Measurements from ENCODE around the gene B3GAT3. TPM values are rescaled to one million over a fixed set of nuclear protein-coding genes. Genes with fewer than 3 reads are reported as not detected.
"Not testable (repeated sequence)": the region's sequence is repeated elsewhere in the genome, so short reads cannot be mapped to it uniquely, and the experiment has no call there.

The B3GAT3 gene
- total RNA-seq, 1 experiment from 2014 or later: 23.3 TPM

DNA sequence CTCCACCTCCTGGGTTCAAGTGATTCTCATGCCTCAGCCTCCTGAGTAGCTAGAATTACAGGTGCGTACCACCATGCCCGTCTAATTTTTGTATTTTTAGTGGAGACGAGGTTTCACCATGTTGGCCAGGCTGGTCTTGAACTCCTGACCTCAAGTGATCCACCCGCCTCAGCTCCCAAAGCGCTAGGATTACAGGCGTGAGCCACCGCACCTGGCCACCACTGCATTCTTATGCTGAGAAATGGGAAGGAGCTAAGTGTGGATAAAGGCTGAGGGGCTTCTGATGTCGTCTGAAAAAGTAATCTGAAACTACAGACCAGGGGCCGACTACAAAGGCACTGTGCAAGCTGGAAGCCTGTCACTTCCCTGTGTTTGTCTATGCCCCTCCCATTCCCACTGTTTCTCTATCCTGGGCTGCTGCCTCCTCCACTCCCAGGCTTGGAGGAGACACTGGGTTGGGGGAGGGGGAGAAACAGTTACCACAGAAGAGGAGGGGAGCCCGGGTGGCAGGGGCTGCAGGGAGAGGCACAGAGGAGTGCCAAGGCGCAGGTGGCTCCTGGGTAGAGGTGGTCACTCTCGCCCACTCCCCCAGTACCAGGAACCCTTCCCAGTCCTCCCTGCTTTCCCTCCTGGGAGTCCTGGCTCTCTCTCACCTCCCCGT, 17.2 kb downstream of the B3GAT3 start:
- DNase-seq (ENCODE audit: low read depth): no peak

DNA sequence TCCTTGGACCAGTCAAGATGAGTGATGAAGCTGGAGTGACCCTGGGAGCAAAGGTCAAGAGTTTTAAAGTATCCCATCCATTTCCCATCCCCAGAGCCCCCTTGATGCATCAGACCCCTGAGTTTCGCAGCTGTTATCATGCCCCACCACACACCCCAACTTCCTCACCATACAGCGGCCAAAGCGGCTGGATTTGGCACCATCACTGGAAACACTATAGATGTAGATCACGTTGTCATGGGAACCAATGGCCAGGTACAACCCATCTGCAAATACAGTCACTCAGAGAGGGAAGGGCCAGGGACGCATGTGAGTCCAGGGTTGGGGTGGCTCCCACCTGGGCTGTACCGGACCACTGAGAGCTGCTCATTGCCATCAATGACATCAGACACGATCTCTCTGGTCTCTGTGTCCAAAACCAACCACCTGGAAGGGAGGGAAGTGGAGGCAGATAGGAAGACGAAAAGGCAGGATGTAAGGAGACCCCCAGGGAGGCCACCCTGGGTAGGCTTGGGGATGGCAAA, 17.9 kb downstream of the B3GAT3 start:
- DNase-seq (ENCODE audit: low read depth): no peak

DNA sequence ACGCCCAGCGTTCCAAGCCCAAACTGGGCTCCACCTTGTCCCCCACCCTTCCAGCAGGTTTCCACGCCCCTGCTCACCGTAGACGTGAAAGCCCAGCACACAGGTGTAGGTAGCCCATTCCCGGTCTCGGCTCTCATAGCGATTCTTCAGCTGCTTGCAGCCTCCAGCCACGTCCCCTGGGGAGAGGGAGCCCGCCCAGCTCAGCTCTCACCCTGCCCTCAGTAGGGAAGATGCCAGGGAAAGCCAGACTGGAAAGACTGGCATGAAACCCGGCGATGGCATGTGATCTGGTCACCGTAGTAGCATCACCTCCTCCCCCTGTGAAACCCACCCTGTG, 18.7 kb downstream of the B3GAT3 start:
- DNase-seq (ENCODE audit: low read depth): no peak

DNA sequence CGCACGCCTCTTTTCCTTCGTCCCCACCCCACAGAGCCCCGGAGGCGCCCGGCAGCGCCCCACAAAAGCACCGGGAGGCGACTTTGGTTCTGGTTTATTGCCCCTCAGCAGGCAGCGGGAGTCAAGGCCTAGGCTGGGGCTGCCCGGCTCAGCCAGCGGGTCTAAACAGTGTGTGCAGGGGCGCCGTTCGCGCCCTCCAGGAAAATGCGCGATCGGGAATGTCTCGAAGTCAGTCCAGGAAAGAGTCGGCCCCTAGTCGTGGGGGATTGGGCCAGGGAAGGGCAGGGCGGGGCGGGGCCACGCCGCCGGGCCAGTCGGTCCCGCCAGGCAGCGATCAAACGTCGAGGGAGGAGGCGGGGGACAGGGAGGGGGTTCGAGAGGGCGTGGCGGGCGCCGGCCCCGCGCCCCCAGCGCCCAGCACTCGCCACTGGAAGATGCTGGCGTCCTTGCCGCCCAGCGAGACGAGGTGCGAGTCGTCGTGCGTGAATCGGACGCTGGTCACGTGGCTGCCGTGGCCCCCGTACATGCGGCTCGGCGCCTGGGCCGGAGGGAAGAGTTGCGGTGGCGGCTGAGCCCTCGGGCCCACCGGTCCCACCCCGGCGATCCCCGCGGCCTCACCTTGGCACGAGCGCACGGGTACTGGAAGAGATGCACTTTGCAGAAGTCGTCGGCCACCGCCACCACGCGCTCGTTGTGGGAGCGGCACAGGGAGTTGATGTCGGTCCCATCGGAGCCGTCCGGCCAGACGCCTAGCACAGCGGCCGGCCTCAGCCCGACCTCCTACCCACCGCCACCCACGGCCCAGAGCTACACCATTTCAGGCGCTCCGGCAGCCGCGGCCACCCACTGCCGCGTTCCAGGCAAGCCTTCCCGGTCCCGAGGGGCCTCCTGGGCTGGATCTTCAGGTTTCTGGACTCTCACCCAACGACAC, 19.4 kb downstream of the B3GAT3 start:
- DNase-seq (ENCODE audit: low read depth): peak; percentile 80

DNA sequence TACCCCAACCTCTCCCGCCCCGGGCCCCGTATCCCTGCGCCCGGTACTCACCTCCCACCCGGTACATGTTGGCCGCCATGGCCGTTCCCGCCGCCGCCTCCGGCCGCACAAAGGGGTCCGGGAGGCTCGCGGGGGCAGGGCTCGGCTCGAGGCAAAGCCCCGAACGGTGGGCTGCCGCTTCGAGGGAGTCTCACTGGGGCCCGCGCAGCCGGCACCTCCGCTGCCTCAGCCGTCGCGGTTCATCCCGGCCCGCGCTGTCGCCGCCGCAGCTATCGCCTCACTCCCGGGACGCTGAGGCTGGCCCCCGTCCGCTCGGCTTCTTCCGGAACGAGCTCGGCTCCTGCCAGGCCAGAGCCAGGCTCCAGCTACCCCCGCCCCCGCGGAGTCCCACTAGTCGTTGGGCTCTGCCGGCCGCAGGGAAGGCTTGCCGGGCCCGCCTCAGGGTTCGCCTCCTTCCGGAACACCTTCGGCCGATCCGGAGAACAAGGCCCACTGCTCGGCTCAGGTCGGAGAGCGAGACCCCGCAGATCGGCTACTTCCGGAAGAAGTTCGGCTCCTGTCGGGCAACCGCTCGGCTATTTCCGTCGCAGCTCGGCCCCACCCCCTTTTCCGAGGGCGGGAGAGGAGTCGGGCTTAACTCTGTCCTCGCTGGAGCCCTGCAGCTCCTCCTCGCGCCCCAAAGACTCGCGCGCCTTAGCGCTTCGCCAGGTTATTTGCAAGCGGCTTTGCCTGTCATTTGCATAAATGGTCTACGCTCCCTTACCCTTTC, 20.2 kb downstream of the B3GAT3 start, which contains the start of gene MTA2:
Gene MTA2, minus strand, starts transcription at position 494 of the 769 bp plus-strand sequence. Its CDS starts 415 bp downstream, at position 79.
- DNase-seq (ENCODE audit: low read depth): peak; percentile 96

DNA sequence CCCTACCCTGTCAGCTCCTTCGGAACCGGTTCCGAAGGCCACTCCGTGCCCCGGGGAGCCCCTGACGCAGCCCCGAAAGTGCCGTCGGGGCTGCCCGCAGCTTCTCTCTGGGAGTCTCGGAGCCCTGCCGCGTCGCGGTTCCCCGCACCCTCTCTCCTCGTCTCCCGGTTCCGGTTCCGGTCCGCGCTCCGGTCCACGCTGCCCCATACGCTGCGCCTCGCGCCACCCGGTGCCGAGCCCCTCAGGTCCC, 20.7 kb downstream of the B3GAT3 start:
- peak; percentile 40 for DNase-seq (ENCODE audit: low read depth)

DNA sequence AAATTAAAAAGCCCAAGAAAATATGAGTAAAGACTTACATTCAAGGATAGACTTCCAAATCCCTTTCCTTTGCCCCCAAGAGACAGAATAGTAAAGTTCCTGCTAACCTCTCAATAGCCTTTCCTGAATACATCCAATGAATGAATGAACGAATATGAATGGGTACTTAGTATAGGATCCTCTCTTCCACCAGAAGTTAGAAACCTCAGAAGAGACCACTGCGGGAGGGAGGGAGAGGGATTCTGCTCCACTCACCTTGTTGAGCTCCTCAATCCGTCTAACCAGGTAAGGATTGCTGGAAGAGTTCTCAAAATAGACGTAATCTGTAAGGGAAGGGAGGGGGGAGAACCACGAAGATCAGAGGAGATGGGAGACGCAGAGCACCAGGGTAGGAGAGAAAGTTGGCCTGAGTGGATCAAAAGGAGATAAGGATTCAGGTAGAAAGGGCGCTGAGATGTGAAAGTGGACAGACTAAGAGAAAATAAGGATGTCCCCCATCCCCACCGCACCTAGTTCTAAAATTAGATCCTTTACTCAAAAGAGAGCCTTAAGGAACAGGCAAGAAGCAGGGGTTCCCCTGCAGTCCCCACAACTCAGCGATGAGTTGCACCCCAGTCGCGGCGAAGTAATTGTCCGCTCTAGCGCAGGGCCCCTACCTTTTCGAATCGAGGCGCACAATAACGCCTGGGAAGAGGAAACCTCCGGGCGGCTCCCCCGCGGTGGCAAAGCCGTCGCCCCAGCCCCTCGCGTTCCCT, 21.2 kb downstream of the B3GAT3 start:
- no peak for DNase-seq (ENCODE audit: low read depth)

DNA sequence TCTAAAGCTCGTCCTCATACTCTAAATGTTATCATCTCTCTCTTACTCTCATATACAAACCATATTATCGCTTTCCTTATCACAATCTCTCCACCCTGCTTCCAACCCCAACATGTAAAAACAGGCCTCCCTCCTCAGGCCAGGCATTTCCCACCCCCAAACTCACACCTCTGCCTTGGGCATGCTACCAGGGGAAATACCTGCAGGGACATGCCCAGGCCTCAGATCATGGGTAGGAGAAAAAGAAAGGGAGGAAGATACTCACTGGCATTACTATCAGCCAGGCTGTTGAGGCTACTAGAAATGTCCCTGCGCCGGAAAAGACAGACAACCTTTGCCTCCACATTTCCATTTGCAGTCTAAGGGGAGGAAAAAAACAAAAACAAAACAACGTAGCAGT, 21.9 kb downstream of the B3GAT3 start:
- DNase-seq (ENCODE audit: low read depth): no peak

DNA sequence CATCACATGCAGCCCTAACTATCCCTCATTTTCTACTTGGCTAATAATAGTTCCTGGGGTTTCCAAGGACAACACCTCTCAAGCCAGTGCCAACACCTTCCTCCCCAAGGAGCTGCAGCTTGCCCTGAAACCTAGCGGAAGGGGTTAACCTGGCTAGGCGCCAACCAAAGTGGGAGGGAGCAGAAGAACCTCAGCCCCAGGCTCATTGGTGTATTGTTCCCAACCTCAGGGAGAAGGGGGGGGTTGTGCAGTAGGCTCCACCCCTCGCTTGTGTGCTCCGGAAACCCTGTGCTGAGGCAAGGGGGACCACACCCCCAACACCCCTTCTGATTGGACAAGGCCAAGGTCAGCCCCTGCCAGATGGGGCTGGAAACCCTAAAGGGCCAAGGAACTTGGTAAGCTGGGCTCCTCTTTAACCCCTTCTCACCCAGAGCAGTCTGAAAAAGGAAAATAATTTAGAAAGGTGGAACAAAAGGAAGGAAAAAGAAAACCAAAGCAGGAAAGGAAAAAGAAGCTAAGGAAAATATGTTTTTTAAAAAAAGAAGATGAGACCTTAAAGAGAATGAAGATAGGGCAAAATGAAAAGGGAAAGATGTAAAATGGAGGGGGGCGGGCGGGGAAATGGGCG, 22.6 kb downstream of the B3GAT3 start:
- DNase-seq (ENCODE audit: low read depth): peak; percentile 95

DNA sequence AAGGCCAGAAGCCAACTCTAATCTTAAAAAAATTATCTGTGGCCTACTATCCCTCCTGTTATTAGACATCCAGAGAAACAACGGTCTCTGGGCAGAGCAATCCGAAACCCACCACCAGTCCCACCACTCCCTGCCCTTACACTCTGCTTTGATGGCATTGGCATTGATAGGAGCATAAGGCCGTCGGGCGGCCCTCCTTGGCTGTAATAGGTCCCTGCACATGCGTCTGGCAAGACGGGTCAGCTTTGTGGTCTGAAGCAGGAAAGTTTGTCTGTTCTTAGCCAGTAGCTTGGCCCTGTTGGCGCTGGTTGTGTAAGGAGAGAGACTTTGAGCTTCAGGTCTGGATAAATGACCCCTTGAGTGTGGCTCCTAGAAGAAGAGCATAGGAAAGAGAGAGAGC, 26.7 kb downstream of the B3GAT3 start:
- DNase-seq (ENCODE audit: low read depth): no peak

DNA sequence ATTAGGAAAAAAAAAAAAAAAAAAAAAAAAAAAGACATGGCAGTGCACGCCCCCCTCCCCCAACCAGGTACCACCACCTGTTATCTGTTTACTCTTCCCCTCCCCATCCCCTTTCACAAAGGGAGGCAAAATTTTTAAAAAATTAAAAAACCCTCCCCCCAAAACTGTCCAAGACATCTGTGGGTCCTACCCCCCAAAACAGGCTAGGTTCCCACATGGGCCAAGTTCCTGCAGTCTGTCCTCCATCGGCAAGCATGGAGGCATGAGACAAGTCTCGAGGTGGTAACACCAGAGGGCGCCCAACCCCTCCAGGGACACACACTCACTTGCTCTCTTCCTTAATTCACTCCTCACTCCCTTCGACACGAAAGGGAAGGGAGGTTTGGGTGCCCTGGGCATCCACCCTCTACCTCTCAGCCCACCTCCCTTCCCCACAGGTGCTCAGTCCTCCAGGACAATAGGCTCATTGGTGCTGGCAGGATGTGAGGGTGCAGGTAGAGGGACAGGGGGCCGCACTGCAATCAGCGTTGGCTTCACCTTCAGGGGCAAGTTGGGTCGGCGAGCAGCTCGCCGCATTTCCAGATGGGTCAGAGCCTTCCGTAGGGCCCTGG, 28.2 kb downstream of the B3GAT3 start:
- peak; percentile 75 for DNase-seq (ENCODE audit: low read depth)

DNA sequence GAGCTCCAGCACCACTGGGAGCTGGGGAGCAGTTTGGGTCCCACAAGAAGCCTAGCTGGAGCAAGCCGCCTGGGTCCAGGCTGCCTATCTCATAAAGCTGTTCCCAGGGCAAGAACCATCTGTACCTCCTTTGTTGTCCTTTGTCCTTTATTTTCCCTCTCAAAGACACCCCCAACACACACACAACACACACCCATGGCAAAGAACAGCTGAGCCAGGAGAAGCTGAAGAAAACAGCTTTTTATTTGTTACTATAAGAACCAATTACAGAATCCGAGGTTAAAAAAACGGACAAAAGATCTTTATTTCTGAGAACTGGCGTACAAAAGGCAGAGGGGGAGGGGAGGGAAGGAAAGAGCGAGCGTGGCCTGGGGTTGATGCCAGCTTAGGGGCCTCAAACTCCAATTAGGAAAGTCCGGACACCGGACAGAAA, 28.8 kb downstream of the B3GAT3 start:
- DNase-seq (ENCODE audit: low read depth): no peak

DNA sequence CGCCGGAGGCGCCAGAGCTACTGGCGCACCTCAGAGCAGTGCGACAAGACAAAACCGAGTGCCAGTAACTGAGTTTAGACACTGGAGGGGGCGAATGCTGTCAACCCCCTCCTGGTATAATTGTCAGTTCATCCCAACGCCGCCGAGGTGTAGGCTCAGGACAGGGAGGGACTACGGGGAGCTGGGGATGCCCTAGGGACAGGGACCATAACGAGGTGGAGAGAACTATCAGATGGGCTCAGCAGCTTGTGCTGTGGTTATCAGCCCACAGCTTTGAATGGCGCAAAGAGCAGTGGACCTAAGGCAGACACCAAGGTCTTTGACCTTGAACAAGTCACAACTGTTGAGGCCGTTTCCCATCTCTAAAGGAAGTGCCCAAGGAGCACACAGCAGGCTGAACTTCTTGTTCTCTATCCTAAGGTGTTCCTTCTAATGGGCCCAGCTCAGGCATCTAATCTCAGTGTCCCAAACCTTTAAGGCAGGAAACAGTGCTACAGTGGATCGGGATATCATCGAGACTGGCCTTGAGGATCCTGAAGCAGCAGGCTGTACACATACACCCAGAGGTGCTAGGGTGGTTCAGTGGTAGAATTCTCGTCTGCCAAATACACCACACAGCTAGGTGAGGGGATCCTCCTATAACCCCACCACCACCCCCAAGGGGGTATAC, 29.5 kb downstream of the B3GAT3 start:
- no peak for DNase-seq (ENCODE audit: low read depth)

DNA sequence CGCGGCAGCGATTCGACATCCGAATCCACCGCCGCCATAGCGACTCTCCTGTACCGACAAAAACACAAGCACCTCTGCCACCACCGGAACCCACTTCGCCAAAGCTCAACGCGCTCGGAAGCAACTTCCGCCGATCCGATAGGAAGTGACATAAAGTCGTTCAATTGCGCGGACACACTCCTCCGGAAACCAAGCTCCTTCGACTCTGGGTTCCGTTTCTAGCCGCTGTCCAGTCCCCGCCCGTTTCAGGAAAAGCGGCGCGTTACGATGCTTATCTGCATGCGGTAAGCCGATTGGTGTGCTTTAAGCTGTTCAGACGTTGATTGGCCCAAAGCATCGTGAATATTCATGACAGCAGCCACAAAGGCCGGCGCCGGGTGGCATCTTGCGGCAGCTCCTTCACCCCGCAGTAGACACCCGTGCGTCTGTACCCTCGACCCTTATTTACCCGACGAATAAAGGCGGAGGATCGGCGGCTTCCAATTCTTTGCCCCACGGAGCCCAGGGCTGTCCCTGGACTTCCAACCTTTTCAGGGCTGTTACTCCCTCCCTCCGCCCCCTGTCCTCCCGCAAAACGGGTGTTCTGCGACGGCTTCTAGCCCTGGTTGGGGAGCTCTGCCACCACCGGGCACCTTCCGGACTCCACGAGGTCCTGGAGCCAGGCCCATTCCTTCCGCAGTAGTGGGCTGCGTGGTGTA, 30.2 kb downstream of the B3GAT3 start, which contains the start of gene TUT1:
Gene TUT1, minus strand, starts transcription at position 76 of the 698 bp plus-strand sequence. Its CDS starts 38 bp downstream, at position 38.
- peak; percentile 100 for DNase-seq (ENCODE audit: low read depth)

DNA sequence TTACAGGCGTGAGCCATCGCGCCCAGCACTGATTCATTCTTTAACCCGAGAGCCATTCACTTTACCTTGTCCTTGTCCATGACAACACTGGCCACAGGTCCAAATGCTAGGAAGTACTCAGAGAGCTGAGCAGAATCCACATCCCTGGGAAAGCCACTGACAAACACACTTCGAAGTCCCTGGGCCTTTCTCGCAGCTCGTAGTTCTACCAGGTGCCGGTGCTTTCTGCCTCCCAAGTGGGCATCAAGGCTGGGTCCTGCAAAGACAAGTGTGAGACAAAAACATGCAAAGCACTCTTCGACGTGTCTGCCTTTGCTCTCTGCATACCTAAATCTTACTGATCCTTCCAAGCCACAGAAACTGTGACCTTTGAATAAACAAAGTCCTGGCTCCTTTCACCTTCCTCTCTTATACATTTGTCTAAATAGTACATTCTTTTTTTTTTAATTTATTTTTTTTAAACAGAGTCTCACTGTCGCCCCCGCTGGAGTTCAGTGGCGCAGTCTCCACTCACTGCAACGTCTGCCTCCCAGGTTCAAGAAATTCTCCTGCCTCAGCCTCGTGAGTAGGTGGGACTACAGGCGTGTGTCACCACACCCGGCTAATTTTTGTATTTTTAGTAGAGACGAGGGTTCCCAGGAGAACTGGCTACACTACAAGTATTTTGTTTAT, 32.7 kb downstream of the B3GAT3 start:
- DNase-seq (ENCODE audit: low read depth): peak; percentile 23

DNA sequence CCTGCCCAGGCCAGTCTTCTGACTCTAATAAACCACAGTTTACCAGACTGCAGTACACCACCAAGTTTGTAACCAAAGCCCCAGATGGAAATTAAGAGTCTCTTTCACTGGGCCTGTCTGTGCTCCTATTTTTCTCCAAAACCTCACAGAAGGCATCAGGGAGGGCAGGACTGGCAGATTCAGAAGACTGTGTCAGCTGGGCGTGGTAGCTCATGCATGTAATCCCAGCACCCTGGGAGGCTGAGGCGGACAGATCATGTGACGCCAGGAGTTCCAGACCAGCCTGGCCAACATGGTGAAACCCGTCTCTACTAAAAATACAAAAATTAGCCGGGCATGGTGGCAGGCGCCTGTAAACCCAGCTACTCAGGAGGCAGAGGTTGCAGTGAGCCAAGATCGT, 36.4 kb downstream of the B3GAT3 start:
- not testable (repeated sequence) for DNase-seq (ENCODE audit: low read depth)

DNA sequence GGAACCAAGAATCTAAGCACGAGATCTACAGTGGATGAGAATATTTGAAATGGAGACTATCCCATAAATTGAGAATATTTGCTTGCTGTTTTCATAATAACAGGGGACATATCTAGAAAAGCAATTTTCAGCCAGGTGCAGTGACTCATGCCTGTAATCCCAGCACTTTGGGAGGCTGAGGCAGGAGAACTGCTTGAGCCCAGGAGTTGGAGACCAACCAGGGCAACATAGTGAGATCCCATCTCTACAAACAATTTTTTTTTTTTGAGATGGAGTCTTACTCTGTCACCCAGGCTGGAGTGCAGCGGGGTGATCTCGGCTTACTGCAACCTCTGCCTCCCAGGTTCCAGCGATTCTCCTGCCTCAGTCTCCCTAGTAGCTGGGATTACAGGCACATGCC, 40.1 kb downstream of the B3GAT3 start:
- DNase-seq (ENCODE audit: low read depth): not testable (repeated sequence)

DNA sequence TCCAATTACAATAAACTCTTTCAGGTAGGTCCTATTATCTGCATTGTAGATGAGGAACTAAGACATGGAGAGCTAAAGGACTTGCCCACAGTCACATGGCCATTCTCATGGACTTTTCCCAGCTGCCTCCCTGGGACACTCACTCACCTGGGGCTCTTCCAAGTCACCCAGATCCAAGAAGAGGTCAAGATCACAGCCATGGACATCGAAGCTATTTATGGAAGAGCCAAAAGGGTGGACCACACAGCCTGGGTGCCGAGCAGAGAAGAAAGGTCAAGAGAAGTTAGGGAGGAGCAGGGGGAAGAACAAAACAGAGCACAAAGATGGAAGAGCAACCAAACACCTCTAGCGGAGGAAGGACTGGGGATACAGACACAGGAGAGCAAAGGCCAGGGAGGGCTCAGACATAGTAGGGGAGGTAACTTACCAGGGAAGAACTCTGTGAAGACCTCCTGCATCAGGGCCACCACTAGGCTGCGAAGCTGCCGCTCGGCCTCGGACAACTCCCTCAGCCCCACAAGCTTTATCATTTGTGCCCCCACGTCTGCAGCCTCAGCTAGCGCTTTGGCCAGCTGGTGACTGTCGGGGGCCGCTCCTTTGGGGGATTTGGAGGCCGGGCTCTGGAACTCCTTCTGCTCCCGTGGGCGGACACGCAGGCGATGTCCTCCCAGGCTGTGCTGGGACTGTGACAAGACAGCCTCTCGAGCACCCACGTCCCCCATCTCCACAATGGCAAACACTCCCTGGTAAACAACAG, 40.6 kb downstream of the B3GAT3 start:
- no peak for DNase-seq (ENCODE audit: low read depth)

All from RPMI7951 (cell line).